Tibial nerve (tissue), 4 donors: ENCODE results near the gene GNAI2. TPM values are rescaled to one million over a fixed set of nuclear protein-coding genes. Genes with fewer than 3 reads are reported as not detected.

ENCODE experiments used
- DNase-seq, 2 donors: peaks; one replicate each; pipeline ENCODE4 v3.0.0-alpha.2; 2019; ENCODE audit warnings: low spot score in 2 of 2
- H3K27ac ChIP-seq, 4 donors: fragments of 200-600 bp; sonication (generic) in 3 of 4; one replicate each; pipeline ENCODE4 v1.5.1; 2017 to 2019; ENCODE audit warnings: mild to moderate bottlenecking in 1 of 4
- H3K27me3 ChIP-seq, 2 donors: fragments of 200-600 bp; sonication (generic) in 1 of 2; one replicate each; pipeline versions ENCODE4 v1.5.1 to v1.6.0; 2017 to 2019
- H3K36me3 ChIP-seq, 3 donors: fragments of 200-600 bp; sonication (generic); one replicate each; pipeline ENCODE4 v1.5.1; 2018 to 2019
- H3K4me1 ChIP-seq, 4 donors: fragments of 200-600 bp; sonication (generic) in 3 of 4; one replicate each; pipeline ENCODE4 v1.5.1; 2017 to 2019
- H3K4me3 ChIP-seq, 4 donors: fragments of 200-600 bp; sonication (generic) in 3 of 4; one replicate each; pipeline ENCODE4 v1.5.1; 2017 to 2019; ENCODE audit warnings: mild to moderate bottlenecking in 1 of 4, moderate library complexity in 1 of 4
- H3K9me3 ChIP-seq, 4 donors: fragments of 200-600 bp; sonication (generic) in 3 of 4; one replicate each; pipeline ENCODE4 v1.5.1; 2017 to 2019
- EP300 ChIP-seq, 2 donors: sonication (generic); formaldehyde crosslinking; IDR thresholded peaks; one replicate each; pipeline ENCODE4 v1.6.1; 2017; ENCODE audit warnings: antibody characterized with exemption in 2 of 2, mild to moderate bottlenecking in 1 of 2
- POLR2A ChIP-seq, 2 donors: fragments of 450-650 bp; IDR thresholded peaks; one replicate each; pipeline ENCODE4 v1.6.1; 2017; ENCODE audit warnings: antibody characterized with exemption in 2 of 2, mild to moderate bottlenecking in 2 of 2, moderate library complexity in 2 of 2
- WGBS, 2 donors: methylation state at CpG; one replicate each; pipeline ENCODE4 v1.1.5; 2018; 5-methylcytosine and 5-hydroxymethylcytosine counted together
- total RNA-seq, 4 donors: library from RNA; depleted of rRNA; stranded (reverse); fragments of >200 nt; gene quantifications; one replicate each; pipeline ENCODE4 v1.1.0, GENCODE V29; 2016
- TF ChIP-seq, protein P1 (sequence below), 5 experiments: fragments of 200-600 bp in 3 of 5; fragments of 450-650 bp in 2 of 5; sonication (generic) in 3 of 5; IDR thresholded peaks; one replicate each; pipeline ENCODE4 v1.5.1; 2016 to 2019; ENCODE audit warnings: antibody characterized with exemption in 5 of 5, mild to moderate bottlenecking in 3 of 5, moderate library complexity in 2 of 5

Gene GNAI2
- total RNA-seq, 4 donors from 2014 or later, result 201 to 265 (median 243) TPM

DNA sequence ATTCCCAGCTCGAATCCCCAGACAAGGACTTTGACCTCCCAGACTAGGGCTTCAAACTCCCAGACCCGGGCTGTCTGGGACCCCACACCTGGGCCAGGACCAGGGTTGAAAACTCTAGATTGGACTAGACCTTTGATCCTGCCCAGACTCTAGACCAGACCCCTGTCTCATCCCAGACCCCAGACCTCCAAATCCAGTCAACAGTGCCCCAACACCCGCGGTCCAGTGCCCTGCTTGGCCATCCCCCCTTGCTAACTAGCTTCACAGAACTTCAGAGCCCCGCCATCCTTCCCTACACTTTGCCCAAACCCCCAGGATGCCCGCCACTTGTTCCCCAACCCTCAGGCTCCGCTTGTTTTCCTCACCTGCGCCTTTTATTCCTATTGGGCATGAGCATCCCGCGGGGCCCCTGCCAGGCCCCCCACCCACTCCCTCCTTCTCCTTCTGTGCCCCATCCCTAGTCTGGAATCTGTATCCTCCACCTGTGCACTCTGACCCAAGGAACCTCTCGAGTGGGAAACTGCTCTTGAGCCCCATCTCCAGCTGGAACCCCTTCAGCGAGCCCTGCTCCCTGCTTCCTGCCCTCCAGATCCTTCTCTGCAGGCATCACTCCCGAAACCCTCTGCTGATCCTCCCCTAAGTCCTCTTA lies 604 bp downstream of the GNAI2 start:
- Histone ChIP-seq H3K27ac (peak overlapping the region; percentile 75 to 96 (median 88)), H3K4me1 (peaks cover 0 to 49% (median 45%) of the 10 kb centered on the region in 4 donors), H3K27me3 (no peaks in the 10 kb centered on the region), H3K36me3 (peaks cover 0 to 10% (median 0%) of the 10 kb centered on the region in 3 donors), H3K9me3 (no peaks in the 10 kb centered on the region), H3K4me3 (peak overlapping the region; percentile 77 to 91 (median 80))
- 0 to 1% methylated on average over 13 of the region's 13 CpGs for WGBS, 2 donors
- DNase-seq, result no peak
- TF ChIP-seq, protein P1, sequence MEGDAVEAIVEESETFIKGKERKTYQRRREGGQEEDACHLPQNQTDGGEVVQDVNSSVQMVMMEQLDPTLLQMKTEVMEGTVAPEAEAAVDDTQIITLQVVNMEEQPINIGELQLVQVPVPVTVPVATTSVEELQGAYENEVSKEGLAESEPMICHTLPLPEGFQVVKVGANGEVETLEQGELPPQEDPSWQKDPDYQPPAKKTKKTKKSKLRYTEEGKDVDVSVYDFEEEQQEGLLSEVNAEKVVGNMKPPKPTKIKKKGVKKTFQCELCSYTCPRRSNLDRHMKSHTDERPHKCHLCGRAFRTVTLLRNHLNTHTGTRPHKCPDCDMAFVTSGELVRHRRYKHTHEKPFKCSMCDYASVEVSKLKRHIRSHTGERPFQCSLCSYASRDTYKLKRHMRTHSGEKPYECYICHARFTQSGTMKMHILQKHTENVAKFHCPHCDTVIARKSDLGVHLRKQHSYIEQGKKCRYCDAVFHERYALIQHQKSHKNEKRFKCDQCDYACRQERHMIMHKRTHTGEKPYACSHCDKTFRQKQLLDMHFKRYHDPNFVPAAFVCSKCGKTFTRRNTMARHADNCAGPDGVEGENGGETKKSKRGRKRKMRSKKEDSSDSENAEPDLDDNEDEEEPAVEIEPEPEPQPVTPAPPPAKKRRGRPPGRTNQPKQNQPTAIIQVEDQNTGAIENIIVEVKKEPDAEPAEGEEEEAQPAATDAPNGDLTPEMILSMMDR (IDR thresholded peaks at IDR 0.05), result no peak
- TF ChIP-seq POLR2A (IDR thresholded peaks at IDR 0.05) (no peak), EP300 (IDR thresholded peaks at IDR 0.05) (no peak)

DNA sequence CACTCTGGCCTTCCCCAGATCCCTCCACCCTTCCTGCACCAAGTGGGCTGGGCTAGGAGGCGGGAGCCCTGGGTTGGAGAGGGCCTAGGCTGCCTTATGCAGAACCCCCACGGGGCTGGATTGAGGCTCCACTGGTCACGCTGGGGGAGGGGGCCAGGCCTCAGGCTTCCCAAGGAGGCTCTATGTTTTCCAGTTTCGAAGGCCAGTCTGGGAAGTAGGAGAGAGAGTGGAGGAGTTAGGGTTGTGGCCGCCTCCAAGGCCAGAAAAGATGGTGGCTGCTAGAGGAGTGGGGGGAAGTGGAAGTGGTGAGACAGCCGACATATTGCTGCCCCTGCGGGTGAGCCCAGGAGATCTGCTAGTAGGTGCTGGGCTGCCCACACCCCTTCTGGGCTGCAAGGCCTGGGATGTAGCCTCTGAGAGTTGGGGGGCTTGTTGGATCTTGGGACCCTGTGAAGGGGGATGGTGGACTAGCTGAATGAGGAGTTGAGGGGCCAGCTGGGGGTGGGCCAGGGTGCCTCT lies 1.2 kb downstream of the GNAI2 start:
- WGBS, 2 donors, result 0 to 1% methylated on average over 7 of the region's 7 CpGs
- Histone ChIP-seq H3K27ac (peak overlapping the region; percentile 75 to 96 (median 88)), H3K9me3 (no peaks in the 10 kb centered on the region), H3K4me1 (peaks cover 0 to 55% (median 51%) of the 10 kb centered on the region in 4 donors), H3K36me3 (peaks cover 0 to 10% (median 0%) of the 10 kb centered on the region in 3 donors), H3K4me3 (peak overlapping the region; percentile 77 to 91 (median 80)), H3K27me3 (no peaks in the 10 kb centered on the region)
- no peak for TF ChIP-seq POLR2A (IDR thresholded peaks at IDR 0.05)
- TF ChIP-seq, protein P1 (IDR thresholded peaks at IDR 0.05), result no peak
- no peak for DNase-seq

DNA sequence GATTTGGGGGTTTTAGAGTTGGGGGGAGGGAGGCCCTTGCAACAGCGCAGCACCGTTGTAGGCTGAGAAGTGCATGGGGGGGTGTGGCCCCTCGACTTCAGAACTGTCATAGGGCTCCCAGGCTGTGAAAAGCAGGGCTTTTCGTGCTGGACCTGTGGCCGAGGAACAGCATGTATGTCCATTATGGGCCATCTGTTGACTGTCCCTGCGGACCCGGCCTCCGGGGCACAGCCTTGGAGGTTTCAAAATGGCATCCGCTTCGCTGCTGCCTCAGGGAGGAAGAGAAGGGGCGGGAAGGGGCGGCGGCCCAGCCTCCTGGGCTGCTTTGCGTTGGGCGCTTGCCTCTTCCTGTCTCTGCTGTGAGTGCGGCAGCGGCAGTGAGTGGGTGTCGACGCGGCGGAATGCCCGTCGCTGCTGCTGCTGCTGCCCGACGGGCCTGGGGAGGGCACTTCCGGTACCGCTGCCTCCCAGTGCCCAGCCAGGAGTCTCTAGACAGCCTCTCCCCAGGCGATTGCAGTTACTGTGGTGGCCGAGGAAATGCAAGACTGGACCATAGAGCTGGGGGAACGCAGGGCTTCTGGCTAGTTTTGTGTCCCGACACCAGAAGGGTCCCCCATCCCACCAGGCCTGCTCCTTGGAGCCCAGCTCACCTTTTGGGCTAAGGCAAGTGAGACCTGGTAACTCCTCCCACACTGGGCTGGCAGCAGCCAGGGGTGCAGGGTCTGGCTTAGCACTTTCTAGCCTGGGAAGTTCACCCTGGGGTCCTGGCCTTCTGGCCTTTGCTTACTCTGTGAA lies 1.9 kb downstream of the GNAI2 start:
- TF ChIP-seq POLR2A (IDR thresholded peaks at IDR 0.05) (peak; percentile 37 to 53), EP300 (IDR thresholded peaks at IDR 0.05) (peak in 1 of 2 donors; percentile 82)
- TF ChIP-seq, protein P1 (IDR thresholded peaks at IDR 0.05), result no peak

DNA sequence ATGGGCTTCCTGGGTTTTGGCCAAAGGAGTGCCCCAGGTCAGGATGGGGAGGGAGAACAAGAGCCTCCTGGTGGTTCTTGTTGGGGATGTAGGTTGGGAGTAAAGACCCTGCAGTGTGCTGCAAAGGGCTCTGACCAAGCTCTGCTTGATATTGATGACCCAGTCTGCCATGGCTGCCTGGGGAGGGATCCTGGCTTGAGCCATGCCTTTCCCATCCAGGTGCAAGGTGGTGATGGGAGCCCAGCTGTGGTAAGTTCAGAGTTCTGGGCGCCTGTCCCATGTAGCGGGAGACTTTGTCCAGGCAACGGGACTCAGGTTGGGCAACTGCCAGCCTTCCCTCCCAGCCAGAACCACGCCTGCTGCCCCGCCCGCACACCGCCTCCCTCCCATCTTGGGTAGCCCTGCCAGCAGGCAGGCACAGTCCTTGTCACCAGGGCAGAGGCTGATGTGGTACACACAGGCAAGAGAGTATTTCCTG lies 2.6 kb downstream of the GNAI2 start:
- H3K9me3 ChIP-seq, result no peaks in the 10 kb centered on the region
- H3K36me3 ChIP-seq, result peaks cover 0 to 10% (median 0%) of the 10 kb centered on the region in 3 donors
- DNase-seq, result peak; percentile 72 to 74
- 5 to 20% methylated on average over 7 of the region's 7 CpGs for WGBS, 2 donors
- TF ChIP-seq EP300 (IDR thresholded peaks at IDR 0.05) (peak in 1 of 2 donors; percentile 56), POLR2A (IDR thresholded peaks at IDR 0.05) (peak in 1 of 2 donors; percentile 26)
- TF ChIP-seq, protein P1 (IDR thresholded peaks at IDR 0.05), result no peak
- H3K27ac ChIP-seq, result peak overlapping the region; percentile 75 to 96 (median 88)
- peak overlapping the region; percentile 77 to 91 (median 80) for H3K4me3 ChIP-seq
- H3K27me3 ChIP-seq, result no peaks in the 10 kb centered on the region
- peaks cover 0 to 69% (median 64%) of the 10 kb centered on the region in 4 donors for H3K4me1 ChIP-seq

More for the DNA sequence above, 1.9 kb downstream of the GNAI2 start:
- H3K27ac ChIP-seq, result peak overlapping the region; percentile 75 to 96 (median 88)
- peak overlapping the region; percentile 77 to 91 (median 80) for H3K4me3 ChIP-seq
- no peaks in the 10 kb centered on the region for H3K27me3 ChIP-seq
- peaks cover 0 to 10% (median 0%) of the 10 kb centered on the region in 3 donors for H3K36me3 ChIP-seq
- 0 to 1% methylated on average over 20 to 24 of the region's 31 CpGs for WGBS, 2 donors
- DNase-seq, result peak; percentile 65 to 66
- peaks cover 0 to 62% (median 58%) of the 10 kb centered on the region in 4 donors for H3K4me1 ChIP-seq
- no peaks in the 10 kb centered on the region for H3K9me3 ChIP-seq
